HCT116 (cell line): ENCODE measurements around the gene TMEM63A. TPM values are rescaled to one million over a fixed set of nuclear protein-coding genes. Genes with fewer than 3 reads are reported as not detected.

Source experiments
- ATAC-seq: fragments of 200-7000 bp; cut with Tn5 transposase; 2 replicates; pipeline ENCODE4 v1.9.1; 2020; ENCODE audit warnings: mild to moderate bottlenecking, moderate library complexity
- BruUV-seq: library from RNA; stranded (reverse); fragments of 400-500 nt; replicated peaks from 2 replicates; lab custom pipeline; 2021; lab: Mats Ljungman, UMichigan
- CTCF ChIA-PET: fragments of 300-600 bp; sonication (Branson Sonifier 250); formaldehyde crosslinking; loops from one replicate; lab custom pipeline; 2021; ENCODE audit warnings: antibody characterized with exemption; lab: Charles Lee
- POLR2A ChIA-PET: fragments of 300-600, 350-600 bp; sonication (Branson Sonifier 250); formaldehyde crosslinking; loops from one replicate; lab custom pipeline; 2021; ENCODE audit warnings: antibody characterized with exemption; lab: Charles Lee
- RAD21 ChIA-PET, 2 experiments: fragments of 300-600 bp; sonication (Branson Sonifier 250); formaldehyde crosslinking; loops; one replicate each; lab custom pipeline; 2023; ENCODE audit warnings: low total read pairs in 2 of 2; ENCODE audit not compliant: uncharacterized antibody in 2 of 2, unreplicated experiment in 2 of 2, low non-redundant PET in 1 of 2; lab: Charles Lee
- DNase-seq: peaks from one replicate; pipeline ENCODE4 v3.0.0-alpha.2; 2010; ENCODE audit warnings: low read depth, low spot score
- H2AFZ ChIP-seq: fragments of 200-600 bp; shearing (Covaris generic), sonication (generic); 2 replicates; pipeline ENCODE4 v1.6.1; 2017; ENCODE audit warnings: low read depth, mixed run types, mixed read lengths, antibody characterized with exemption, low read length; ENCODE audit not compliant: poor library complexity, severe bottlenecking
- H3K27ac ChIP-seq: 2 replicates; pipeline ENCODE4 v1.5.1; 2012; ENCODE audit warnings: low read depth, low read length
- H3K27me3 ChIP-seq: fragments of 200-600 bp; sonication (generic); 2 replicates; pipeline ENCODE4 v1.6.1; 2016; ENCODE audit warnings: mixed run types, low read length, mixed read lengths; ENCODE audit not compliant: insufficient read depth
- H3K36me3 ChIP-seq, 2 experiments: fragments of 200-500 bp in 1 of 2; fragments of 200-600 bp in 1 of 2; sonication (Bioruptor generic) in 1 of 2; sonication (generic) in 1 of 2; 2 replicates each; pipeline versions ENCODE4 v1.5.1 to v1.6.1; 2014 to 2016; ENCODE audit warnings: low read length in 2 of 2, inconsistent platforms in 1 of 2, mixed read lengths in 1 of 2, mixed run types in 1 of 2; ENCODE audit not compliant: insufficient read depth in 2 of 2, control insufficient read depth in 1 of 2
- H3K4me1 ChIP-seq, 2 experiments: fragments of 200-600 bp in 1 of 2; sonication (generic) in 1 of 2; 2 replicates each; pipeline versions ENCODE4 v1.5.1 to v1.6.1; 2012 to 2017; ENCODE audit warnings: low read length in 2 of 2, inconsistent platforms in 1 of 2, mild to moderate bottlenecking in 1 of 2, mixed read lengths in 1 of 2, mixed run types in 1 of 2, moderate library complexity in 1 of 2; ENCODE audit not compliant: insufficient read depth in 2 of 2, control insufficient read depth in 1 of 2
- H3K4me2 ChIP-seq: fragments of 200-600 bp; sonication (generic); 2 replicates; pipeline ENCODE4 v1.6.1; 2017; ENCODE audit warnings: mixed run types, low read length, mixed read lengths
- H3K4me3 ChIP-seq, 2 experiments: fragments of 200-600 bp in 1 of 2; sonication (generic) in 1 of 2; replicated peaks in 1 of 2; 2 replicates each; pipeline ENCODE4 v1.5.1; 2011 to 2016; ENCODE audit warnings: low read length in 2 of 2, control low read depth in 1 of 2, low read depth in 1 of 2, mild to moderate bottlenecking in 1 of 2, mixed read lengths in 1 of 2, mixed run types in 1 of 2
- H3K79me2 ChIP-seq: fragments of 200-600 bp; sonication (generic); 2 replicates; pipeline ENCODE4 v1.6.1; 2017; ENCODE audit warnings: mild to moderate bottlenecking, mixed run types, low read length, moderate library complexity, mixed read lengths; ENCODE audit not compliant: insufficient read depth
- H3K9ac ChIP-seq: fragments of 200-600 bp; sonication (generic); 2 replicates; pipeline ENCODE4 v1.6.1; 2016; ENCODE audit warnings: low read length, mixed read lengths
- H3K9me2 ChIP-seq: fragments of 200-600 bp; sonication (generic), shearing (Covaris generic); 2 replicates; pipeline ENCODE4 v1.6.1; 2017; ENCODE audit warnings: mixed run types, mild to moderate bottlenecking, moderate library complexity; ENCODE audit not compliant: insufficient read depth
- H3K9me3 ChIP-seq, 2 experiments: fragments of 200-500 bp in 1 of 2; fragments of 200-600 bp in 1 of 2; sonication (Bioruptor generic) in 1 of 2; sonication (generic) in 1 of 2; 2 replicates each; pipeline ENCODE4 v1.6.1; 2014 to 2017; ENCODE audit warnings: low read length in 2 of 2, mixed read lengths in 2 of 2, inconsistent platforms in 1 of 2, low read depth in 1 of 2, mild to moderate bottlenecking in 1 of 2, mixed run types in 1 of 2, moderate library complexity in 1 of 2; ENCODE audit not compliant: control insufficient read depth in 1 of 2, insufficient read depth in 1 of 2
- H4K20me1 ChIP-seq: fragments of 200-600 bp; sonication (generic), shearing (Covaris generic); 2 replicates; pipeline ENCODE4 v1.6.1; 2017; ENCODE audit warnings: mixed run types, mild to moderate bottlenecking, moderate library complexity; ENCODE audit not compliant: insufficient read depth
- ATF3 ChIP-seq: IDR thresholded peaks from 2 replicates; pipeline ENCODE4 v1.6.1; 2012
- CBX3 ChIP-seq: IDR thresholded peaks from 2 replicates; pipeline ENCODE4 v1.6.1; 2012; ENCODE audit warnings: low read depth
- CEBPB ChIP-seq: IDR thresholded peaks from 2 replicates; pipeline ENCODE4 v1.6.1; 2012; ENCODE audit warnings: low read depth
- EZH2 ChIP-seq: fragments of 200-600 bp; sonication (generic); IDR thresholded peaks from 2 replicates; pipeline ENCODE4 v1.6.1; 2017; ENCODE audit warnings: antibody characterized with exemption, mixed run types
- FOSL1 ChIP-seq: IDR thresholded peaks from 2 replicates; pipeline ENCODE4 v1.6.1; 2012; ENCODE audit warnings: low read depth
- MAX ChIP-seq: IDR thresholded peaks from 2 replicates; pipeline ENCODE4 v1.6.1; 2012
- RAD21 ChIP-seq: IDR thresholded peaks from 2 replicates; pipeline ENCODE4 v1.6.1; 2012; ENCODE audit warnings: low read depth, mild to moderate bottlenecking
- REST ChIP-seq: IDR thresholded peaks from 2 replicates; pipeline ENCODE4 v1.6.1; 2012; ENCODE audit warnings: low read depth
- SIN3A ChIP-seq: IDR thresholded peaks from 2 replicates; pipeline ENCODE4 v1.6.1; 2012; ENCODE audit warnings: low read depth
- SRF ChIP-seq: IDR thresholded peaks from 2 replicates; pipeline ENCODE4 v1.6.1; 2012; ENCODE audit warnings: low read depth
- TCF7L2 ChIP-seq: IDR thresholded peaks from 2 replicates; pipeline ENCODE4 v1.7.0; 2011; ENCODE audit warnings: borderline replicate concordance, inconsistent platforms; ENCODE audit not compliant: insufficient read depth, insufficient read length; ENCODE audit errors: extremely low read depth
- ZNF274 ChIP-seq: fragments of 200-500 bp; sonication (Bioruptor generic); IDR thresholded peaks from 2 replicates; pipeline ENCODE4 v1.6.1; 2014; ENCODE audit warnings: mild to moderate bottlenecking, low read depth, low read length, inconsistent platforms
- intact Hi-C: fragments of 100-400 bp; cut with micrococcal nuclease; formaldehyde crosslinking; loops from 2 replicates; pipeline ENCODE4 v1.10.0; 2022
- total RNA-seq: library from RNA; stranded (reverse); gene quantifications from one replicate; pipeline ENCODE4 v1.2.1, GENCODE V29; 2021; ENCODE audit not compliant: unreplicated experiment

The TMEM63A gene
- total RNA-seq, 1 experiment from 2014 or later, result 24.4 TPM

GRCh38 chr1:225881081-225881958 is 860 bp downstream of the TMEM63A start (continued):
- TF ChIP-seq MAX, result no peak
- no peak for TF ChIP-seq ATF3
- no peak for TF ChIP-seq CEBPB
- TF ChIP-seq ZNF274, result no peak
- no peak for TF ChIP-seq CBX3
- no peak for TF ChIP-seq TCF7L2
- TF ChIP-seq FOSL1, result no peak
- no peak for TF ChIP-seq EZH2

GRCh38 chr1:225880636-225881035 is 1.5 kb downstream of the TMEM63A start:
- ATAC-seq (no peak), DNase-seq (no peak)
- RAD21 ChIA-PET, result no interaction called here
- H3K4me2 ChIP-seq, result peak overlapping the region; percentile 99
- TF ChIP-seq REST (no peak), CEBPB (no peak), SIN3A (no peak), RAD21 (no peak), SRF (no peak)
- H3K27me3 ChIP-seq, result no peaks in the 10 kb centered on the region
- no TSS peak for BruUV-seq
- H3K79me2 ChIP-seq, result no peaks in the 10 kb centered on the region; the same call in 1 of the 2 replicates
- 0 out of 2 replicates have a peak overlapping the region, but pooled peaks have one; percentile 86 for H3K9ac ChIP-seq
- no peak overlapping the region for H2AFZ ChIP-seq
- no peak overlapping the region for H3K27ac ChIP-seq
- H4K20me1 ChIP-seq, result no peaks in the 10 kb centered on the region
- POLR2A ChIA-PET, result interaction anchor here (0.9 kb wide), 1 partner anchor 110 kb away, joined by 3 read pairs; no protein-coding TSS in a partner anchor
- intact Hi-C loops, result loop anchor here (5.0 to 10.0 kb wide), 2 partner anchors 68 to 106 kb away; partner anchors contain the start of genes EPHX1 and SRP9
- H3K4me3 ChIP-seq, result no peak overlapping the region
- peaks cover 0 to 5% of the 10 kb centered on the region in 2 experiments; a peak in 2 of 4 replicates for H3K36me3 ChIP-seq
- peaks cover 46 to 61% of the 10 kb centered on the region in 2 experiments for H3K4me1 ChIP-seq
- no peaks in the 10 kb centered on the region for H3K9me2 ChIP-seq
- H3K9me3 ChIP-seq, result no peaks in the 10 kb centered on the region
- CTCF ChIA-PET, result interaction anchor here (1.0 kb wide), 1 partner anchor 29 kb away, joined by 3 read pairs; no protein-coding TSS in a partner anchor
